ENCODE measurements around the gene RUNX1.

Gene RUNX1

GRCh38 chr21:35035116-35035515 is 14.0 kb downstream of the RUNX1 start:
- DNase-seq, result no peak

GRCh38 chr21:35034203-35034926 is 14.7 kb downstream of the RUNX1 start:
- DNase-seq, result no peak

GRCh38 chr21:35032474-35033263 is 16.4 kb downstream of the RUNX1 start:
- no peak for DNase-seq

GRCh38 chr21:35028451-35028978 is 20.6 kb downstream of the RUNX1 start:
- DNase-seq, result no peak

GRCh38 chr21:35027563-35028450 is 21.3 kb downstream of the RUNX1 start:
- DNase-seq, result no peak

GRCh38 chr21:35026617-35027562 is 22.2 kb downstream of the RUNX1 start:
- no peak for DNase-seq

GRCh38 chr21:35026153-35026500 is 23.0 kb downstream of the RUNX1 start:
- no peak for DNase-seq

- DNase-seq, result no peak
These were observed 23.6 kb downstream of the RUNX1 start for GRCh38 chr21:35025206-35026152.

GRCh38 chr21:35024513-35024912 is 24.6 kb downstream of the RUNX1 start:
- DNase-seq, result no peak

GRCh38 chr21:35024071-35024420 is 25.1 kb downstream of the RUNX1 start:
- no peak for DNase-seq

- DNase-seq, result no peak
These were observed 25.6 kb downstream of the RUNX1 start for GRCh38 chr21:35023396-35024070.

- no peak for DNase-seq
These were observed 27.6 kb downstream of the RUNX1 start for GRCh38 chr21:35021546-35021945.

GRCh38 chr21:35020902-35021301 is 28.2 kb downstream of the RUNX1 start:
- no peak for DNase-seq

- DNase-seq, result no peak
These were observed 28.7 kb downstream of the RUNX1 start for GRCh38 chr21:35020436-35020835.

- DNase-seq, result no peak
These were observed 29.5 kb downstream of the RUNX1 start for GRCh38 chr21:35019631-35020032.

GRCh38 chr21:35017256-35017655 is 31.8 kb downstream of the RUNX1 start:
- DNase-seq, result no peak

- no peak for DNase-seq
These were observed 32.4 kb downstream of the RUNX1 start for GRCh38 chr21:35016517-35017188.

- no peak for DNase-seq
These were observed 33.0 kb downstream of the RUNX1 start for GRCh38 chr21:35016071-35016470.

GRCh38 chr21:35015435-35016024 is 33.6 kb downstream of the RUNX1 start:
- DNase-seq, result no peak
